GM19240 (cell line): Measurements from ENCODE around the gene PDRG1.
"Not testable (repeated sequence)": the region's sequence is repeated elsewhere in the genome, so short reads cannot be mapped to it uniquely, and the experiment has no call there.

Source experiments
- DNase-seq: peaks from one replicate; pipeline ENCODE4 v3.0.0; 2011; ENCODE audit warnings: low spot score; ENCODE audit not compliant: insufficient read length

The PDRG1 gene

DNA sequence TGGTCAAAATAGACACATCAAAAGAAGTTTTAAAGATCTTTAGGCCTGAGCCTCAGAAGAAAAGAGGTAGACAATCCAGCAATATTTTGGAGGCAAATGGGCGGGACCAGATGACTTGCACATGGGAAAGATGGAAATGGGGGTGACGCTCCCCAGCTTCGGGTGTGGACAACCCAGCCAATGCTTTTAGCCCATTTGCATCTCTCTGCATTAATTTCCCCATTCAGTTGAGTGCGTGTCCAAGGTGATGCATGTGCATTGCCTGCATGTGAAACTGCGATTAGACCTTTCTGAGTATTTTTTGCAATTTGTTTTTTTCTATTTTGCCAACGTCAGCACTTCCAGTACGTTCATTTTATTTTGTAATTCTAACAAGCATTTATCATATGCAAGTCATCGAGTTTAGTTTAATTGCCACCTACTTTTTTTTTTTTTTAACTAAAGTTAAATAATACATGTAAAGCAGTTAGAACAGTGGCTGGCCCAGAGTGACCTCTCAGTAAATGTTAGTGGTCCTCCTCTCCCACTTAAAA lies 24.2 kb downstream of the PDRG1 start:
- no peak for DNase-seq

DNA sequence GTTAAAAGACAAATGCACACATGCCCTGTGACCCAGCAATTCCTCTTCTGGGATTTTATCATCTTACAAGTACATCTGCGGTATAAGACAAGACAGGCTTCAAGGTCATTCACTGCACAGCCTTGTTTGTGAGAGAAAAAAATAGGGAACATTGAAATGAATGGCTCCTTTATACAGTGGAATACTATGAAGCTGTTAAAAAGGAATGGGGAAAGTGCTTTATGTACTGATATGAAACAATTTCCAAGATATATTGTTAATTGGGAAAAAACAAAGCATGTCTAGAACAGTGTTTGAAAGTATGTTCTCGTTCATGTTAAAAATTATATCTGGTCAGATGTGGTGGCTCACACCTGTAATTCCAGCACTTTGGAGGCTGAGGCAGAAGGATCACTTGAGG lies 25.4 kb downstream of the PDRG1 start:
- DNase-seq: no peak

DNA sequence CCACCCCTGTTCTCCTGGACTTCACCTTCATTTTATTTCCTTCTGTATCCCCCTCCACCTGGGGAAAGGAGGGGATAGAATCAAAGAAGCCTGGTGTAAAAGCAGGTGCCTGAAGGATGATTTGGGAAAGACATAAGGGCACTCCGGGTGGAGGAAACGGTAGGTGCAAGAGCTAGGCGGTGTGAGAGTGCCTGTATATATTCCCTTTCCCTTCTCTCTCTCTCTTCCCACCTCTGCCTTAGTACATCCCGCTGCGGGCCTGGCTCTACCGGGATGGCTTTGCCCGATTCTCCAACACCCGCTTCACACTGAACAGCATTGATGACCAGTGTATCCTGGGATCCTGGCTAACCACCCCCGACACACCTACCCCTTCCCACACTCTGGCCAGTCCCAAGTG lies 26.2 kb downstream of the PDRG1 start:
- no peak for DNase-seq

DNA sequence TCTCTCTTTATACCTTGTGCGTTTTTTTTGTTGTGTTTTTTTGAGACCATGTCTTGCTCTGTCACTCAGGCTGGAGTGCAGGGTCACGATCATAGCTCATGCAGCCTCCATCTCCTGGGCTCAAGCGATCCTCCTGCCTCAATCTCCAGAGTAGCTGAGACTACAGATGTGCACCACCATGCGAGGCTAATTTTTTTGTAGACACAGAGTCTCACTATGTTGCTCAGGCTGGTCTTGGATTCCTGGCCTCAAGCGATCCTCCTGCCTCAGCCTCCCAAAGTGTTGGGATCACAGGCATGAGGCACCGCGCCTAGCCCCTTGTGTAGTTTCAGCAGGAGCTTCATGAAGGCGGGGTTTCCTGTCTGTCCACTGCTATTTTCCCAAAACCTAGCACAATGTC lies 27.3 kb downstream of the PDRG1 start:
- DNase-seq: no peak

DNA sequence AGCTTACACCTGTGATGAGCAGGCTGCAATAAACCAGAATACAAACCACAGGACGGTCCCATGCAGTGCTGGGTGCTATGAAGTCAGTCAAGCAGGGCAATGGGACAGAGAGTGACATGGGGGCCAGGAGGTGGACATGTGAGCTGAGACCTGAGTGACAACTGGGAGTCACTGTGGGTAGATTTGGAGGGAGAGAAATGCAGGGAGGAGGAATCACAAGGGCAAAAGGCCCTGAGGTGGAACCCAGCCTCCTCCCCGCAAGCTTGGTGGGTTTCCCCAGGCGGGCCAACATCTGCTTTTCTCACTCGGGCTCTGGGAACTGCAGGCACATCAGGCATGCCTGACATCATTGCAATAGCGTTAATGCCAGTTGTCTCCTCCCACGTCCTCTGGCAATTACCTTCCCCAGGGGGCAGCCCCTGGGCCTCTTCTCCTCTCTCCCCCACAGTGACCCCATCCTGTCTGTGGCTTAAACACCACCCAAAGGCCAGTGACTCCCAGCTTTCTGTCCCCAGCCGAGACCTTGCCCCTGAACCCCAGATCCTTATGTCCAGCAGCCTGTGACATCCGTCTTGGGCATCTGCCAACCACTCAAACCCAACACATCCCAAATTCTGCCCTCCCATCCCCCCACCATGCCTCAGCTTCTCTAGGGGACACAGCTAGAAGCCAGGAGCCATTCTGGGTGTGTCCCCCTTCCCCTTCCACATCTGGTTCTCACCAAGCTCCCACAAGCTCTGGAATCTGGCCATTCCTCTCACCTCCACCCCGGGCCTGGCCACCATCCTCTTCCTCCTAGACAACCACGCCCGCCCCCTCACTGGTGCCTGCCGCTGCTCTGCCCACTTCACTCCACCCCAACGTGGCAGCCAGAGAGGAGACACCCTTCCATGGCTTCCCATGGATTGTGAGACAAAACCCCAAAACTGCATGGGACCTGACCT lies 28.2 kb downstream of the PDRG1 start:
- no peak for DNase-seq

DNA sequence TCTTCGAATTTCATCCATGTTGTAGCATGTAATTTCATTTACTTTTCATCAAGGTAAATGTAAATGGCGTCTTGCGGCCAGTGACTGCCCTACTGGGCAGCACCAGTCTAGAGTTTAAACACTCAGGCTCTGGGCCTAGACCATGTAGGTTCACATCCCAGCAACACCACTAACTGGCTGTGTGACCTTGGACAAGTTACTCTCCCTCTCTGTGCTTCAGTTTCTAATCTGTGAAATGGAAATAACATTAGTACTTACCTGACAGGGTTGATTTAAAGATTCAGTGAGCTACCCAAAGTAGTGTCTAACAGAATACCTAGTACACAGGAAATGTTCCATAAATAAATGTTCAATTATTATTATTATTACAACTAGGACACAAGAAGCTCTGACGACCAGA lies 29.3 kb downstream of the PDRG1 start:
- DNase-seq: no peak

DNA sequence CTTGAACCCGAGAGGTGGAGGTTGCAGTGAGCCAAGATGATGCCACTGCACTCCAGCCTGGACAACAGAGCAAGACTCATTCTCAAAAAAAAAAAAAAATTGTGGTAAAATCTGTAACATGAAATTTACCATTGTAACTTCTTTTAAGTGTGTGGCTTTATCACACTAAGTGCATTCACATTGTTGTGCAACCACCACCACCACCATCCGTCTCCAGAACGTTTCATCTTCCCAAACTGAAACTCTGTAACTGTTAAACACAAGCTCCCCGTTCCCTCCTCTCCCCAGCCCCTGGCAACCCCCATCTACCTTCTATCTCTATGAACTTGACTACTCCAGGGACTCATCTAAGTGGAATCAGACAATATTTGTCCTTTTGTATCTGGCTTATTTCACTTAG lies 29.7 kb downstream of the PDRG1 start:
- no peak for DNase-seq

DNA sequence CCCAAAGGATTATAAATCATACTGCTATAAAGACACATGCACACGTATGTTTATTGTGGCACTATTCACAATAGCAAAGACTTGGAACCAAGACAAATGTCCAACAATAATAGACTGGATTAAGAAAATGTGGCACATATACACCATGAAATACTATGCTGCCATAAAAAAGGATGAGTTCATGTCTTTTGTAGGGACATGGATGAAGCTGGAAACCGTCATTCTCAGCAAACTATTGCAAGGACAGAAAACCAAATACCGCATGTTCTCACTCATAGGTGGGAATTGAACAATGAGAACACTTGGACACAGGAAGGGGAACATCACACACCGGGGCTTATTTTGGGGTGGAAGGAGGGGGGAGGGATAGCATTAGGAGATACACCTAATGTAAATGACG lies 30.4 kb downstream of the PDRG1 start:
- not testable (repeated sequence) for DNase-seq

DNA sequence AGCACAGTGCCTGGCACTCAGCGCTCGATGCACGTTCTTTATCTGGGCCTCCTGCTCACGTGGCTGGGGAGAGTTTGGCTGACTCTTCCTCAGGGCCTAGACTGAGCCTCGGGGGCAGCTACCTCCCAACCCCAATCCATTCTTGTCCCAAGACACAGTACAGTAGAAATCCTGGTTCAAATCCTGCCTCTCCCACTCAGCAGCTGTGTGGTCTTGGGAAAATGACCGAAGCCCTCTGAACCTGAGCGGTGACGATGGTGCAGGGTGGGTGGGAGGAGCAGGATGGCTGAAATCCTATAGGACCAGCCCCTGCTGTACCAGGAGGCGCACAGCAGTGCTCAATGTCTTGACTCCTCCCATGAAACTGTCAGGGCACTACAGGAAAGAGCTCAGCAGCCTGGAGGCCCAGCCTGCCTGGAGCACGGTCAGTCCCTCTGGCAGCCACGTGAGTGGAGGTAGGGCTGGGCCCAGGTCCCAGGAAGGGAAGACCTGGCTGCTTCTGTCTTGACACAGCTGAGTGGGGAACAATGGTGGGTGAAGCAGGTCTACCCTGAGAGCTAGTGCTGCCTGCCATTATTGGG lies 31.5 kb downstream of the PDRG1 start:
- DNase-seq: no peak

DNA sequence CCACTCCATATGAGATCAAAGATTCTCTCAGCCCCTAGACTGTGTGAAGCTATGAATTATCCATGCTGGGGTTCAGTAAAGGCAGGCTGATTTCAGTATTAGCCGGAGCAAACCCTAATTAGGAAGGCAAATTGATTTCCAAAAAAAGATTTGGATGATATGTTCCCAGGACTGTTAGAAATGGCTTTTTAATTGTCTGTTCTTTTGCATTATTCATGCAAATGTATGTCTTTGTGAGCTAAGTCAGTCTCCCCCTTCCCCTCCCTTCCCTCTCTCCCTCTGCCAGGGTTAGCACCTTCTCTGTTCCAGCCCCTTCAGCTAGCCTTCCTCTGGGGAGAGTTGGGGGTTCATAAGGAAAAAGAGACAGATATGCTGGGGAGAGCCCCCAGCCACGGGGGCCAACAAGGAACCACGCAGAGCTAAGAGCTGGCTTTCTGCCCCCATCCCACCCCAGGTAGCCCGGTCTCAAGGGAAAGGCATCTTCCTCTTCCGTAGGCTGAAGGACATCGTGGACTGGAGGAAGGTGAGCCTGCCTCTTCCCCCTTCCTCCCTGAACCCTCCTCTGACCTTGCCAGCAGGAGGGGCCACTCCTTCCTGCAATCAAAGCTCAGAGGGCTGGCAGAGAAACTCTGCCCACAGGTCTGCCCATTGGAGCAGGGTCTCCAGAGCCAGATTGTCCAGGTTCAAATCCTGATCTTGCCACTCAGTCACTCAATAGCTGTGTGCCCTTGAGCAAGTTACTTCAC lies 32.3 kb downstream of the PDRG1 start:
- DNase-seq: no peak

DNA sequence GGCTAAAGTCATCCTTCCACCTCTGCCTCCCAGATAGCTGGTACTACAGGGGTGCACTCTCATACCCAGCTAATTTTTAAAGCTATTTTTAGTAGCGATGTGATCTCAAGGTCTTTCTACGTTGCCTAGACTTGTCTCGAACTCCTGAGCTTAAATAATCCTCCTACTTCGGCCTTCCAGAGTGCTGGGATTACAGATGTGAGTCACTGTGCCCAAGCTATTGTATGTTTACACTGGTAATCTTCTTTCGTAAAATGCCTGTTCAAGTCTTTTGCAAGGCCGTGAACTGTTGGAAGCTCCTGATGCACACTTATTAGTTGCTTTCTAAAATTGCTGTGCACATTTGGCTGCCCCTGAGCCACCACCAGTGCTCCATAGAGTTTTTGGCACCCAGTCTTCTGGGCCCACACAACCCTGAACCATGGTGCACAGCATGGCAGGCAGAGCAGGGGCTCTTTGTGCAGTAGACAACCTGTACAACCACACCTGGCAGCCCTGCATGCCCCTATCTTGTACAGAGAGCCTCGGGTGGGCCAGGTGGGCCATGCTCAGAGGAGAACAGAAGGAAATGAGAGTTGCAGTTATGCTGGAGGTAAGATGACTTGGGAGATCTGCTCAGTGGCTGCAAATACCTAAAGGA lies 33.3 kb downstream of the PDRG1 start:
- DNase-seq: no peak

DNA sequence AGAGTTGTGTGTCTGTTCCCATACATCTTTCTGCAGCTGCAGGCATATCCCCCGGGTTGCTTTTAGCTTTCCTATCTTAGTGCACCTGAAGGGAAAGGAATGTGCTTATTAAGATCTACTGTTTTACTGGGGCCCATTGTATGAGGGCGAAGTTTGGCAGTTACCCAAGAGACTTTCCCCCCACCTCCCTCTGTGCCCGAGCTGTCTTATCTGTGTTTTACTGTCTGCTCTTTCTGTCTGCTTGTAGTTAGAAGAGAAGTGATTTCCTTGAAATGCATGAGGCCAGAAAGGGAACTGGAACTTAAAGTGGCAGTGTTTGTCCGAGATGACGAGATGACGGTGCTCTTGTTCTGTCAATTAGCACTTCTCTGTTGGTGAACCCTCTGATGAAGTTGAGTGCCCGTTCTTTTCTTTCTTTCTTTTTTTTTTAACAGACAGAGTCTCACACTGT lies 33.9 kb downstream of the PDRG1 start:
- not testable (repeated sequence) for DNase-seq

DNA sequence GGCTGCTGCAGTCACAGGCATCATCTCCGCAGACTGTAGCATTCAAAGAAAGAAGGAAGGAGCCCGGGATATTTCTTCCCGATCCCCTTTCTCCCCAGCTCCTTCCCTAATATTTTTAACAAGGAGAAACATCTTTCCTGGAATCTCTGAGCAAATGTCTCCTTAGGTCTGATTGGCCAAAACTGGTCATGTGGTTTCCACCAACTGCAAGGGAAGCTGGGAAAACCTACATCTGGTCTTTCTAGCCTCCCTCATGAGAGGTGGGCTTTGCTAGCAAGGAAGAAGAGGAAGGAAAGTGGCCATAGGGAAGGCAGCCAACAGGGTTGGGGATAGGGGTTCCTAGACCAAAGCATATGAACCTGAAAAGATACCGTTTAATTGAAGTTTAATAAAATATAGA lies 35.1 kb downstream of the PDRG1 start:
- no peak for DNase-seq

DNA sequence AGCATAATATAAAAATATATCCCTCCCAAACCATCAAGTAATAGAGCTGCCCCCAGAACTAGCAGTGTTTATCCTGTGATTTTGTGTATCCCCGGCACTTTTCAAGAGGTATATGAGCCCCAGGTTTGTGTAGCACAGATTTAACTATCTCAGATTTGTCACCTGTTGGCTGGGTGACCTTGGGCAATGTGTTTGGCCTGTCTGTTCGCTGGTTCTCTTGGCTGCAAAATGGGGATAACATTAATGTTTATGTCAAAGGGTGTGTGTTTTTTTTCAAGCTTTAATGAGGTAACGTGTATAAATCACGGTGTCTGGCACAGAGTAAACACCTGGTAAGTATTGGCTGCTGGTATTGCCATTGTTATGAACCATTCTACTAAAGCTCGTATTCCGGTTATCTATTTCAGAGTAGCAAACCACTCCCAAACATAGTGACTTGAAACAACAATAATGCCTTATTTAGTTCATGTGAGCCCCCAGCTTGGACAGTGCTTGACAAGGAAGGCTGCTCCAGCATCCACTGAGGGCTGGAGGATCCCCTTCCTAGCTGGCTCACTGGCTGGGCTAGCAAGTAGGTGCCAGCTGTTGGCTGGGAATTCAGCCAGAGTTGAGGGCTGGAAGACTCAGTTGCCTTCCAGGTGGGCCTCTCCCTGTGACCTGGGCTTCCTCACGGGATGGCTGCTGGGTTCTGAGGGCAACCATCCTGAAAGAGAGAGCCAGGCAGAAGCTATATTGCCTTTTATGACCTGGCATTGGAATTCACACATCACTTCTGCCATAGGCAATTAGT lies 36.2 kb downstream of the PDRG1 start:
- DNase-seq: no peak

DNA sequence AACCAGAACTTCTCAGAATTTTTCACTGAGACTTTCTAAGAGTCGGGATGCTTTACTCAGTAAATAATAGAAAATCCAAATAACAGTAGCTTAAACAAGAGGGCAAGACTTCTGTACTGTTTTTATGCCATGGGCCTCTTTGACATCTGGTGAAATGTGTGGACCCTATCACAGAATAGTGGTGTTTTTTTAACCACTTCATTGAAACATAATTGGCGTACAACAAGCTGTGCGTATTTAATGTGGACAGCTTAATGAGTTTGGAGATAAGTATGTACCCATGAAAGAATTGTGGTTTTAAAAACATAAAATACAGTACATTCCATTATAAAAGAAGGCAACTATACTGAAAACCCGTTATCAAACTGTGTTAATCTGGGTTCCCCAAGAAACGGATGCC lies 37.7 kb downstream of the PDRG1 start:
- DNase-seq: no peak

DNA sequence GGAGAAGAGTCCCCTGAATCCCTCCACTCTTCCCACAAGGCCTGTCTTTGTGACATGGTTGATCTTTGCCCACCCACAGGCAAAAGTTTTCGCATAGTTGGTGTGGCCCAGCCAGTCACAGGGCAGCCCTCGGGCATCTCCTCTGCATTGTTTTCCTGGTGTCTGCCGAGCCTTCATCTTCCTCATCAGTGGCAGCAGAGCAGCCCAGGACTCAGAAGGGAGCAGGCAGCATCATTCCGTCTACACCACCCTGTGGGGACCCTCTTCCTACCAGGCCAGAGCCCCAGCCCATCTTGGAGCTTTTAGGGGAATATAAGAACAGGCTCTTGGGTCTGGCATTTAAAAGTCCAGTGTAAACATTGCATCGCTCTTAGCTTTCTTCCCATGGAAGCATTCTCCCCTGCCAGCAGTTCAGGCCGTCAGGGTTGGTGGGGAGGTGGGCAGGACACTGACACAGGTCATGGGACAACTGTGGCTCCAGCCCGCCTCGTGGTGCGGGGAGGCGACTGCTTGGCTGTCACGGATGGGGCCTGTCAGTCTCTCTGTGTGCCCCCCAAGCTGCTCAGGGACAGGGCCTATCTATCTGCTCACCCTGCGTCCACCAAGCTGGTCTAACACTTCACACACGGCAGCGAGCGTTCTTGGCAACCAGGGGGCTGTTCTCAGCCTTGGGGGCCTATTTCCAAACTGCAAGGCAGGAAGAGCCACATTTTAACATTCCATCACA lies 38.3 kb downstream of the PDRG1 start:
- DNase-seq: no peak

DNA sequence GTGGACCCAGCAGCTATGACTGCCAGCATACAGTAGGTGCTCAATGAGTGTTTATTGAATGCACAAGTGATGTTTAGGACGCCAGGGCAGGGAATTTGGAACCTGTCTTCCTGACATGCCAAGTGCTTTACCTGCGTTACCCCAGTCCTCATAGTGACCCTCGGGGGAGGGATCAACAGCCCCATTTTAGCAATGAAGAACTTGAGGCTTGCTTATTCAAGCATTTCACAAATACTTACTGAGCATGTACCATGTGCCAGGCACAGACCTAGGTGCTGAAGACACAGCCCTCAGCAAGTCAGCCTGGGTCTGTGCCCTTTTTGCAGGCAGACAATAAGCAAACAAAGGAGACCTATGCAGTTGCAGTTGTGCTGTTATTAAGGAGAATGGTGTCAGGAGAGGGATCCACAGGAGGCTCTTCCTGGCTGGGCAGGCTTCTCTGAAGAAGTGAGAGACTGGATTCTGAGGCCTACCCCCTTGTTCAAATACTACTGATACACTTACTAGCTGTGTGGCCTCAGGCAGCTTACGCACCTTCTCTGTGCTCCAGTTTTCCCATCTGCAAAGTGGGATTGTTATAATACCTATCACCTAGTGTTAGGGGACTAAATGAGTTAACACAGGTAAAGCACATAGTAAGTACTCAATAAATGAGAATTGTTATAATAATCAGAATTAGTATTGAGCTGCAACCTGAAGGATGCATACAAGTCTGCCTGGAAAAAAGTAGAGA lies 41.6 kb downstream of the PDRG1 start:
- DNase-seq: no peak

DNA sequence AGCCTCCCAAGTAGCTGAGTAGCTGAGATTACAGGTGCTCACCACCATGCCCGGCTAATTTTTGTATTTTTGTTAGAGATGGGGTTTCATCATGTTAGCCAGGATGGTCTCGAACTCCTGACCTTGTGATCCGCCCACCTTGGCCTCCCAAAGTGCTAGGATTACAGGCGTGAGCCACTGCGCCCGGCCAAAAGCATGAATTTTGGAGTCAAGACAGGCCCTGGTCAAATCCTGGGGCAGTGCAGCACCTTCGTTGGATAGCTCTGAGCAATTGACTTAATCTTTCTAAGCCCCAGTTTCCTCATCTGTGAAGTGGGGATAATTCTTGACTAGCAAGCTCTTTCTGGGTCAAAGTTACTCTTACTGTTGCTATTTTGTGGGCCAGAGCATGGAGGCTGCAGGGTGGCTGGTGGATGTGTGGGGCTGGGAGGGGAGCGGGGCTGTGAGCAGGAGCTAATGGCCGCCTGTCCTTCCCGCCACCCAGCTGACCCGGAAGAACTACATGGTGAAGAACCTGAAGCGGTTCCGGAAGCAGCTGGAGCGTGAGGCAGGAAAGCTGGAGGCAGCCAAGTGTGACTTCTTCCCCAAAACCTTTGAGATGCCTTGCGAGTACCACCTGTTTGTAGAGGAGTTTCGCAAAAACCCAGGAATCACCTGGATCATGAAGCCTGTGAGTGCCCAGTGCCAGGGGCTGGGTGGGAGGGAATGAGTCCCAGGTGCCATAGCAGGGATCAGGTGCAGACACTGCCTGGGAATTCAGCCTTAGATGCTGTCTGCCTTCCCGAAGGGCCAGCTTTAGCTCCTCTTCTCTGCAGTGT lies 42.4 kb downstream of the PDRG1 start:
- no peak for DNase-seq
